Measurements from ENCODE around the gene WDR74.

DNA sequence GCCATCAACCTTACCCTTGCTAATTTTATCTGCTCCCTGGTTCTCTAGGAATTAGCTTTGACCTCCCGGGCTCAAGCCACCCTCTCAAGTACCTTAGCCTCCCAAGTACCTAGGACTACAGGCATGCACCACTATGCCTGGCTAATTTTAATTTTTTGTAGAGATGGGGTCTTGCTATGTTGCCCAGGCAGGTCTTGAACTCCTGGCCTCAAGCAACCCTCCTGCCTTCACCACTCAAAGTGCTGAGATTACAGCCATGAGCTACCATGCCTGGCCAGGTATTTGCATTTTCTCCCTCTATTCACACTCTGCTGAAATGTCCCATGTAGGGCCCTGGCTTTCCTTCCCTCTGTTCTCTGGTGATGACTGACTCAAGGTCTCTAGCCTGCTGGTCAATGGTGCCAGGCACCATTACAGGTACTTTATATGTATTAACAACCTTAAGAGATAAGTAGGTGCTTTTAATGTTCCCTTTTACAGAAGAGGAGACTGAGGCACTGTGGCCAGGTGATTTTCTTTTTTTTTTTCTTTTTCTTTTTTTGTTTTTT lies 8.5 kb upstream of the WDR74 start:
- TF ChIP-seq CTCF (IDR thresholded peaks at IDR 0.05; ENCODE audit: insufficient read depth, low read depth, low read length): no peak
- no peak for TF ChIP-seq EZH2 (IDR thresholded peaks at IDR 0.05; ENCODE audit: insufficient read depth, low read length)

Data from astrocyte (in vitro differentiated cells and primary cell).